LNCaP clone FGC (cell line): ENCODE measurements around the gene OSBPL1A.

Experiments
- DNase-seq: peaks from one replicate; pipeline ENCODE4 v3.0.0-alpha.2; 2011; ENCODE audit warnings: low read depth
- H3K4me3 ChIP-seq: 2 replicates; pipeline ENCODE4 v1.5.1; 2011; ENCODE audit warnings: mild to moderate bottlenecking, low read depth, low read length, control low read depth
- TF ChIP-seq, protein P1 (sequence below): IDR thresholded peaks from 2 replicates; pipeline ENCODE4 v1.5.1; 2012; ENCODE audit warnings: mild to moderate bottlenecking; ENCODE audit not compliant: control insufficient read depth, insufficient read depth; ENCODE audit errors: extremely low read depth

The OSBPL1A gene

DNA sequence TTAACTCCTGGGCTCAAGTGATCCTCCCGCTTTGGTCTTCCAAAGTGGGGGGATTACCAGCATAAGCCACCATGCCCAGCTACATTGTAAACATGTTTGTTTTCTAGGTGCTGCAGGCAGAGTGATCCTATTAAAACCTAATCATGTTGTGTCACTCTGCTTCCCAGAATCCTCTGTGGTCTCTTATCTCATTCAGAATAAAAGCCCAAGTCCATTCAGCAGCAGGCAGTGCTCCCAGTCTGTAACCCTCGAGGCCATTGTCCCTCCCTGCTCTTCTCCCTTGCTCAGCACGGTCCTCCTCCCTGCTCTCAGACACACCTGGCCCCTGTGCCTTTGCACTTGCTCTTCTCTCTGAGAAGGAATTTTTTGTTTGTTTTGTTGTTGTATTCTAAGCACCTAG, 269.9 kb downstream of the OSBPL1A start:
- no peak overlapping the region for H3K4me3 ChIP-seq
- DNase-seq, result no peak
- TF ChIP-seq, protein P1, sequence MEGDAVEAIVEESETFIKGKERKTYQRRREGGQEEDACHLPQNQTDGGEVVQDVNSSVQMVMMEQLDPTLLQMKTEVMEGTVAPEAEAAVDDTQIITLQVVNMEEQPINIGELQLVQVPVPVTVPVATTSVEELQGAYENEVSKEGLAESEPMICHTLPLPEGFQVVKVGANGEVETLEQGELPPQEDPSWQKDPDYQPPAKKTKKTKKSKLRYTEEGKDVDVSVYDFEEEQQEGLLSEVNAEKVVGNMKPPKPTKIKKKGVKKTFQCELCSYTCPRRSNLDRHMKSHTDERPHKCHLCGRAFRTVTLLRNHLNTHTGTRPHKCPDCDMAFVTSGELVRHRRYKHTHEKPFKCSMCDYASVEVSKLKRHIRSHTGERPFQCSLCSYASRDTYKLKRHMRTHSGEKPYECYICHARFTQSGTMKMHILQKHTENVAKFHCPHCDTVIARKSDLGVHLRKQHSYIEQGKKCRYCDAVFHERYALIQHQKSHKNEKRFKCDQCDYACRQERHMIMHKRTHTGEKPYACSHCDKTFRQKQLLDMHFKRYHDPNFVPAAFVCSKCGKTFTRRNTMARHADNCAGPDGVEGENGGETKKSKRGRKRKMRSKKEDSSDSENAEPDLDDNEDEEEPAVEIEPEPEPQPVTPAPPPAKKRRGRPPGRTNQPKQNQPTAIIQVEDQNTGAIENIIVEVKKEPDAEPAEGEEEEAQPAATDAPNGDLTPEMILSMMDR, result no peak

GRCh38 chr18:24126155-24126961, 271.3 kb downstream of the OSBPL1A start:
- H3K4me3 ChIP-seq, result no peak overlapping the region
- TF ChIP-seq, protein P1, result no peak
- no peak for DNase-seq

DNA sequence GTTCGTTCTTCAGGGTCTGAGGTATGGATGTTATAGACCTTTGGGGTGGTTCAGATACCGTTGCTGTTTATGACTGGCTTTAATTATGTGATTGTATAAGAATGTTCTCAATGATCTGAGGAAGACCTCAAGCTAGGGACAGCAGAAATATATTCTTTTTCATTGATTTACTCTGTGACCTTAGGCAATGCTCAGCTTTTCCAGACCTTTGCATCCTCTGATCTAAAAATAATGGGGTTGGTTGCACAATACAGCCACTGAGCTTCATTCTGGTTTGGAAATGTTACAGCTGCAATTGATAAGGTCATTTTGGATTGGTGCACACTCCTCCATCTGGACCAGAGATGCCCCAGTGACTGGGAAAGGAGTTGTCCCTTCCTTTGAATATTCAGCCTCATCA, 276.0 kb downstream of the OSBPL1A start:
- DNase-seq, result no peak
- TF ChIP-seq, protein P1, result no peak
- H3K4me3 ChIP-seq, result no peak overlapping the region

- DNase-seq, result no peak
- TF ChIP-seq, protein P1, result no peak
Measured at GRCh38 chr18:24120676-24121075, 276.9 kb downstream of the OSBPL1A start.

DNA sequence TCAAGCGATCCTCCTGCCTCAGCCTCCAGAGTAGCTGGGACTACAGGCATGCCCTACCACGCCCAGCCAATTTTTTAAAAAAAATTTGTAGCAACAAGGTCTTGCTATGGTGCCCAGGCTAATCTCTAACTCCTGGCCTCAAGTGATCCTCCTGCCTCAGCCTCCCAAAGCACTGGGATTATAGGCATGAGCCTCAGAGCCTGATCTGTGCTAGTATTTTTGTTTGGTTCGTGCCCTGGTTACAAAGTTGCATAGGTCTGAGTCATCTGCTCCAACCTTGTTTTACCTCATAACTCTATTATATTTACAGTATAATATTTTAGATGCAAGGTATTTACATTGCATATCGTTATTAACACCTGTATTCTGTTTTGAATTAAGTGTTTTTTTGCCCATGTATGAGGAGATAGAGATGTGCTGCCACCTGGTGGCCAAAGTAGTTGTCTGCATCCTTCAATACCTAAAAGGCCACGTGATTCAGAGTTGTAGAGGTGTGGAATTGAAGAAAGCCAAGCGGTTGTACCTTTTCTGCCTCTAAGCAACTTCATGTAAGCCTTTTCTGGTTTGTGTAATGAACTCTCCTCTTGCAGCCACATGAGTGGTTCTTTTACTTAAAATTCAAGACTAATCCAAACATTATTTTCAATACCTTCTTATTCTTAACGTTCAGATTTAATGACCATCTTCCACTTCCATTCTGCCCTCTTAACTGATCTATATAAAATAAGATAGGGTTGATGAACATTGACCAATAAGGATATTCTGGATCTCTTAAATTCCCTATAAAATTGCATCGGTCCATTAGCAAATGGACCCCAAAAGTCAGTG, 278.7 kb downstream of the OSBPL1A start:
- no peak overlapping the region for H3K4me3 ChIP-seq
- TF ChIP-seq, protein P1, result peak; percentile 85
- peak; percentile 61 for DNase-seq

More at GRCh38 chr18:24120676-24121075, 276.9 kb downstream of the OSBPL1A start:
- H3K4me3 ChIP-seq, result no peak overlapping the region

- no peak for DNase-seq
- TF ChIP-seq, protein P1, result no peak
Measured at GRCh38 chr18:24115628-24116027, 282.0 kb downstream of the OSBPL1A start.

More at GRCh38 chr18:24115628-24116027, 282.0 kb downstream of the OSBPL1A start:
- no peak overlapping the region for H3K4me3 ChIP-seq
